Right lobe of liver (tissue), 6 donors: Measurements from ENCODE around the gene PSEN1. TPM values are rescaled to one million over a fixed set of nuclear protein-coding genes. Genes with fewer than 3 reads are reported as not detected.

ENCODE experiments used
- ATAC-seq, 4 donors: fragments of 200-7000 bp; cut with Tn5 transposase; one replicate each; pipeline ENCODE4 v1.9.1; 2020; ENCODE audit warnings: mild to moderate bottlenecking in 4 of 4, moderate library complexity in 4 of 4
- DNase-seq, 3 donors: peaks; one replicate each; pipeline ENCODE4 v3.0.0-alpha.2; 2020
- H3K27ac ChIP-seq, 3 donors: fragments of 200-600 bp; one replicate each; pipeline ENCODE4 v1.8.0; 2022
- H3K27me3 ChIP-seq, 2 donors: fragments of 200-600 bp; one replicate each; pipeline ENCODE4 v1.8.0; 2022
- H3K36me3 ChIP-seq, 4 donors: fragments of 200-600 bp; sonication (generic) in 1 of 4; one replicate each; pipeline versions ENCODE4 v1.5.1 to v1.8.0; 2017 to 2022; ENCODE audit warnings: control low read depth in 1 of 4
- H3K4me1 ChIP-seq, 4 donors: fragments of 200-600 bp; sonication (generic) in 1 of 4; one replicate each; pipeline versions ENCODE4 v1.5.1 to v1.8.0; 2017 to 2022; ENCODE audit warnings: control low read depth in 1 of 4
- H3K4me3 ChIP-seq, 3 donors: fragments of 200-600 bp; one replicate each; pipeline ENCODE4 v1.8.0; 2022
- H3K9me3 ChIP-seq, 4 donors: fragments of 200-600 bp; sonication (generic) in 1 of 4; one replicate each; pipeline versions ENCODE4 v1.5.1 to v1.8.0; 2017 to 2022; ENCODE audit warnings: control low read depth in 1 of 4
- POLR2A ChIP-seq: fragments of 450-650 bp; IDR thresholded peaks from one replicate; pipeline ENCODE4 v1.6.1; 2017; ENCODE audit warnings: antibody characterized with exemption, mild to moderate bottlenecking
- WGBS: methylation state at CpG from one replicate; pipeline ENCODE4 v1.1.6; 2018; ENCODE audit warnings: low coverage, low lambda C conversion rate; ENCODE audit not compliant: insufficient coverage; ENCODE audit errors: missing lambda C conversion rate; 5-methylcytosine and 5-hydroxymethylcytosine counted together
- intact Hi-C, 2 donors: fragments of 100-400 bp; cut with DNase I; formaldehyde crosslinking; loops; one replicate each; pipeline versions ENCODE4 v1.11.2 to v1.14.1; 2022
- total RNA-seq, 6 experiments: library from RNA; depleted of rRNA in 2 of 6; stranded (reverse); fragments of >200 nt in 2 of 6; fragmentation: NEBNext Ultra II Directional in 3 of 6; extraction: Animal tissue kit (Norgen Biotek cat#: 25700) in 3 of 6; gene quantifications; one replicate each; pipeline versions ENCODE4 v1.1.0 to v1.2.4, GENCODE V29; 2016 to 2023
- TF ChIP-seq, protein P1 (sequence below), 4 donors: fragments of 200-600 bp in 3 of 4; fragments of 450-650 bp in 1 of 4; IDR thresholded peaks; one replicate each; pipeline versions ENCODE4 v1.5.1 to v1.8.0; 2016 to 2022; ENCODE audit warnings: antibody characterized with exemption in 4 of 4, mild to moderate bottlenecking in 2 of 4
- donor health status: DM: no; HTN: yes; CAD: no.
- donor health status: DM: no; HTN: no; CAD: no.
- donor health status: DM: no; HTN: no; CAD: no.
- donor health status: DM: no; HTN: yes; CAD: no.
- donor health status: DM: no; HTN: yes; CAD: no.

Gene PSEN1
- total RNA-seq, 6 experiments from 2014 or later, result 22.5 to 28.2 (median 25.0) TPM

DNA sequence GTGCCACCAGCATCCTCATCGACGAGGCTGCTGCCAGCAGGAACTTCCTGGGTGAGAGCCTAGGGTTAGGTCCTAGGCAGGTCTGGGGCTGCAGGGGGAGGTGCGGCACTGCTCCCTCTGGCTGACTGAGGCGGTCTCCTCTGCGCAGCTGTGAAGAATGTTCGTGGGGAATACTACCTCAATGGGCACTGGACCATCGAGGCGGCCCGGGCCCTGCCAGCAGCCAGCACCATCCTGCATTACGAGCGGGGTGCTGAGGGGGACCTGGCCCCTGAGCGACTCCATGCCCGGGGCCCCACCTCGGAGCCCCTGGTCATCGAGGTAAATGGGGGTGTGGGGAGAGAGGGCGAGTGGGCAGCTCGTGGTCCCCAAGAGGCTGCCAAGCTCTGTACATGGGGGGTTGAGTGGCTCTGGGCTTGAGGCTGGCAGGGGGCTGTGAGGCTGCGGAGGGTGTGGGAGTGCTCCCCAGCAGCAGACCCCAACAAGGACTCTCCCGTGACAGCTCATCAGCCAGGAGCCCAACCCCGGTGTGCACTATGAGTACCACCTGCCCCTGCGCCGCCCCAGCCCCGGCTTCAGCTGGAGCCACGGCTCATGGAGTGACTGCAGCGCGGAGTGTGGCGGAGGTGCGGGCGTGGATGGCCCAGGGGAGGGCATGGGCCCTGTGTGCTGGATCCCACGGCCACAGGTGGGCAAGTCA, 115.4 kb downstream of the PSEN1 start:
- Histone ChIP-seq H3K27me3 (no peaks in the 10 kb centered on the region), H3K4me1 (no peaks in the 10 kb centered on the region), H3K36me3 (no peaks in the 10 kb centered on the region), H3K4me3 (no peak overlapping the region), H3K9me3 (no peaks in the 10 kb centered on the region), H3K27ac (no peak overlapping the region)
- peak; percentile 10 to 55 (median 37) for DNase-seq
- intact Hi-C loops, result no loop called here
- no peak for ATAC-seq
- WGBS, result 50% methylated on average over 2 of the region's 30 CpGs
- TF ChIP-seq POLR2A, result no peak
- TF ChIP-seq, protein P1, sequence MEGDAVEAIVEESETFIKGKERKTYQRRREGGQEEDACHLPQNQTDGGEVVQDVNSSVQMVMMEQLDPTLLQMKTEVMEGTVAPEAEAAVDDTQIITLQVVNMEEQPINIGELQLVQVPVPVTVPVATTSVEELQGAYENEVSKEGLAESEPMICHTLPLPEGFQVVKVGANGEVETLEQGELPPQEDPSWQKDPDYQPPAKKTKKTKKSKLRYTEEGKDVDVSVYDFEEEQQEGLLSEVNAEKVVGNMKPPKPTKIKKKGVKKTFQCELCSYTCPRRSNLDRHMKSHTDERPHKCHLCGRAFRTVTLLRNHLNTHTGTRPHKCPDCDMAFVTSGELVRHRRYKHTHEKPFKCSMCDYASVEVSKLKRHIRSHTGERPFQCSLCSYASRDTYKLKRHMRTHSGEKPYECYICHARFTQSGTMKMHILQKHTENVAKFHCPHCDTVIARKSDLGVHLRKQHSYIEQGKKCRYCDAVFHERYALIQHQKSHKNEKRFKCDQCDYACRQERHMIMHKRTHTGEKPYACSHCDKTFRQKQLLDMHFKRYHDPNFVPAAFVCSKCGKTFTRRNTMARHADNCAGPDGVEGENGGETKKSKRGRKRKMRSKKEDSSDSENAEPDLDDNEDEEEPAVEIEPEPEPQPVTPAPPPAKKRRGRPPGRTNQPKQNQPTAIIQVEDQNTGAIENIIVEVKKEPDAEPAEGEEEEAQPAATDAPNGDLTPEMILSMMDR (IDR thresholded peaks at IDR 0.05), result no peak

DNA sequence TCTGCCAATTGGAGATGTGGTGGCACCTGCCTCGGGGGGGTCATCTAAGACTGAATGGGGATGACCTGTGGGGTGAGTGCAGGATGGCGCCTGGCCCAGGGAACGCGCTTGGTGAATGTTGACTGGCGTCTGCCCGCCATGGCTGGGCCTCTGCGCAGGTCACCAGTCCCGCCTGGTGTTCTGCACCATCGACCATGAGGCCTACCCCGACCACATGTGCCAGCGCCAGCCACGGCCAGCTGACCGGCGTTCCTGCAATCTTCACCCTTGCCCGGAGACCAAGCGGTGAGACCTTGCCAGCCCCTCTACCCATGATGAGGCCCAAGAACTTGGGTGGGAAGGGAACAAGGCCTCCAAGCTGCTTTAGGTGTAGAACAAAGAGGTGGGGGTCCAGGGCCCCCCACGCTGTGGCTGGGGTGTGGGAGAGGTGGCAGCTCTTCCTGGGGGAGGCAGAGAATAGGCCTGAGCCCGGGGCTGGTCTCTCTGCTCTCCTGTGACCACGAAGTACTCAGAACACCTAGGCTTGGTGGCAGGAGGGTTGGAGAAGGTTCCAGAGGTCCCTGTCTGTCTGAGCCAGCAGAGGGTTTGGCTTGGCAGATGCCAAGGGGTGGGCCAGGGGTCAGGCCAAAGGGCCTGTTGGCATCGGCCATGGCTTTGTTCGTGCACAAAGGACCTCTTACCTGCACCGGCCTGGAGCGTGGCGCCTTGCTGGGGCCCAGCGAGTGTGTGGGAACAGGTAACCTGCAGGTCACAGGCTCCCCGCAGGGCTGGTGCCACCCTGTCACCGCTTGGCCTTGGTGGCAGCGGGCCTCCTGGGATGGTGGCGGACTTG, 116.4 kb downstream of the PSEN1 start:
- Histone ChIP-seq H3K27ac (no peak overlapping the region), H3K4me1 (no peaks in the 10 kb centered on the region), H3K9me3 (no peaks in the 10 kb centered on the region), H3K36me3 (no peaks in the 10 kb centered on the region), H3K27me3 (no peaks in the 10 kb centered on the region), H3K4me3 (no peak overlapping the region)
- DNase-seq, result peak in 2 of 3 donors; percentile 38 to 40
- TF ChIP-seq POLR2A, result no peak
- TF ChIP-seq, protein P1 (IDR thresholded peaks at IDR 0.05), result no peak
- 100% methylated on average over 1 of the region's 29 CpGs for WGBS
- no peak for ATAC-seq
- intact Hi-C loops, result no loop called here

DNA sequence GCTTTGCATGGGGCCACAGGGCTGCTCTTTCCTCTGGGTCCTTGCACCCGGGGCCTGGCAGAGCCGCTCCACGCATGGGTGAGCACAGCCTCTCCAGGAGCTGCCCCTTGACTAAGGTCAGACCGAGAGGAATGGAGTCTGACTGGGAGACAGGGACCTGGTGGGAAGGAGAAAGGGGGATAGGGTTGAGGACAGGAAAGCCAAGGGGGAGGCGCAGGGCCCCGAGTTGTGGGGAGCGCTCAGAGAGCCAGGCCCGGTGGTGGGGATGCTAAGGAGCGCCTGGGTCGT, 117.0 kb downstream of the PSEN1 start:
- Histone ChIP-seq H3K27ac (no peak overlapping the region), H3K4me1 (no peaks in the 10 kb centered on the region), H3K36me3 (no peaks in the 10 kb centered on the region), H3K4me3 (no peak overlapping the region), H3K9me3 (no peaks in the 10 kb centered on the region), H3K27me3 (no peaks in the 10 kb centered on the region)
- intact Hi-C loops, result no loop called here
- ATAC-seq, result no peak
- WGBS, result 80% methylated on average over 1 of the region's 10 CpGs
- DNase-seq, result no peak
- TF ChIP-seq, protein P1 (IDR thresholded peaks at IDR 0.05), result no peak
- no peak for TF ChIP-seq POLR2A

- Histone ChIP-seq H3K4me3 (no peak overlapping the region), H3K4me1 (no peaks in the 10 kb centered on the region), H3K27ac (no peak overlapping the region), H3K9me3 (no peaks in the 10 kb centered on the region), H3K36me3 (no peaks in the 10 kb centered on the region), H3K27me3 (no peaks in the 10 kb centered on the region)
- ATAC-seq (no peak), DNase-seq (peak in 2 of 3 donors; percentile 29 to 36)
- TF ChIP-seq, protein P1 (IDR thresholded peaks at IDR 0.05), result no peak
- TF ChIP-seq POLR2A, result no peak
- intact Hi-C loops, result no loop called here
- WGBS, result 86% methylated on average over 1 of the region's 12 CpGs
Observed at GRCh38 chr14:73253721-73254120, 117.4 kb downstream of the PSEN1 start.
